GM23338 (cell line): ENCODE results near the gene CCDC97. TPM values are rescaled to one million over a fixed set of nuclear protein-coding genes. Genes with fewer than 3 reads are reported as not detected.

ENCODE experiments used
- ATAC-seq: fragments of 200-7000 bp; cut with Tn5 transposase; 3 replicates; pipeline ENCODE4 v1.9.1; 2020
- DNase-seq: peaks from one replicate; pipeline ENCODE4 v3.0.0-alpha.2; 2015; ENCODE audit warnings: low spot score
- H2AFZ ChIP-seq: fragments of 200-600 bp; sonication (generic); 2 replicates; pipeline ENCODE4 v1.8.0; 2016; ENCODE audit warnings: antibody characterized with exemption, mild to moderate bottlenecking, moderate library complexity
- H3F3A ChIP-seq: fragments of 200-600 bp; sonication (generic); replicated peaks from 2 replicates; pipeline ENCODE4 v1.8.0; 2017; ENCODE audit warnings: antibody characterized with exemption, mixed run types, low read depth
- H3K27ac ChIP-seq: fragments of 200-600 bp; sonication (generic); 2 replicates; pipeline ENCODE4 v1.6.1; 2016; ENCODE audit warnings: low read depth
- H3K27me3 ChIP-seq: fragments of 200-600 bp; sonication (generic); 2 replicates; pipeline ENCODE4 v1.8.0; 2016; ENCODE audit warnings: mild to moderate bottlenecking, mixed run types, moderate library complexity; ENCODE audit not compliant: insufficient read depth
- H3K36me3 ChIP-seq: fragments of 200-600 bp; sonication (generic); 2 replicates; pipeline ENCODE4 v1.8.0; 2016; ENCODE audit warnings: mild to moderate bottlenecking; ENCODE audit not compliant: insufficient read depth
- H3K4me1 ChIP-seq: fragments of 200-600 bp; sonication (generic); 2 replicates; pipeline ENCODE4 v1.8.0; 2016; ENCODE audit warnings: mild to moderate bottlenecking, moderate library complexity; ENCODE audit not compliant: insufficient read depth
- H3K4me2 ChIP-seq: fragments of 200-600 bp; sonication (generic); 2 replicates; pipeline ENCODE4 v1.7.1; 2017; ENCODE audit warnings: mixed run types
- H3K4me3 ChIP-seq: fragments of 200-600 bp; sonication (generic); 2 replicates; pipeline ENCODE4 v1.6.1; 2016; ENCODE audit warnings: mixed run types
- H3K79me2 ChIP-seq: fragments of 200-600 bp; sonication (generic); replicated peaks from 2 replicates; pipeline ENCODE4 v1.8.0; 2017; ENCODE audit warnings: mild to moderate bottlenecking; ENCODE audit not compliant: insufficient read depth
- H3K9me2 ChIP-seq: fragments of 200-600 bp; sonication (generic); 2 replicates; pipeline ENCODE4 v1.8.0; 2017; ENCODE audit not compliant: insufficient read depth
- H4K20me1 ChIP-seq: fragments of 200-600 bp; sonication (generic); replicated peaks from 2 replicates; pipeline ENCODE4 v1.8.0; 2017; ENCODE audit warnings: mild to moderate bottlenecking; ENCODE audit not compliant: insufficient read depth
- H3K27ac Mint-ChIP-seq: 2 replicates; pipeline ENCODE4 v1.8.0; 2020; ENCODE audit warnings: inconsistent platforms, mild to moderate bottlenecking, moderate library complexity, mixed read lengths
- H3K27me3 Mint-ChIP-seq: 3 replicates; pipeline ENCODE4 v1.8.0; 2022; ENCODE audit warnings: low read depth, mild to moderate bottlenecking, moderate library complexity, mixed read lengths, inconsistent platforms; ENCODE audit not compliant: insufficient read depth, poor library complexity
- H3K36me3 Mint-ChIP-seq: 3 replicates; pipeline ENCODE4 v1.8.0; 2021; ENCODE audit warnings: low read depth, mild to moderate bottlenecking, inconsistent platforms, moderate library complexity, mixed read lengths
- H3K4me1 Mint-ChIP-seq: 3 replicates; pipeline ENCODE4 v1.8.0; 2020; ENCODE audit warnings: mild to moderate bottlenecking, inconsistent platforms, mixed read lengths
- H3K4me3 Mint-ChIP-seq: 3 replicates; pipeline ENCODE4 v1.8.0; 2021; ENCODE audit warnings: moderate library complexity, mild to moderate bottlenecking, inconsistent platforms, mixed read lengths
- H3K9me3 Mint-ChIP-seq: 3 replicates; pipeline ENCODE4 v1.8.0; 2020; ENCODE audit warnings: moderate library complexity, mild to moderate bottlenecking, inconsistent platforms, mixed read lengths
- CTCF ChIP-seq, 2 experiments: fragments of 200-600 bp in 1 of 2; sonication (generic) in 1 of 2; conservative IDR thresholded peaks; 2 replicates each; pipeline versions ENCODE4 v1.5.1 to v1.6.1; 2016 to 2017; ENCODE audit warnings: antibody characterized with exemption in 2 of 2, low read depth in 2 of 2, mild to moderate bottlenecking in 2 of 2, moderate library complexity in 1 of 2
- EZH2 ChIP-seq: fragments of 200-600 bp; sonication (generic); IDR thresholded peaks from one replicate; pipeline ENCODE4 v1.8.0; 2017; ENCODE audit warnings: antibody characterized with exemption, mild to moderate bottlenecking, low read depth; ENCODE audit not compliant: unreplicated experiment
- JUNB ChIP-seq: IDR thresholded peaks from one replicate; pipeline ENCODE4 v1.6.1; 2016; ENCODE audit warnings: antibody characterized with exemption; ENCODE audit not compliant: unreplicated experiment
- NANOG ChIP-seq: IDR thresholded peaks from 2 replicates; pipeline ENCODE4 v1.6.1; 2016; ENCODE audit warnings: antibody characterized with exemption, borderline replicate concordance
- POLR2AphosphoS5 ChIP-seq: IDR thresholded peaks from 2 replicates; pipeline ENCODE4 v1.6.1; 2016; ENCODE audit warnings: antibody characterized with exemption, low read depth
- REST ChIP-seq: IDR thresholded peaks from one replicate; pipeline ENCODE4 v1.6.1; 2018; ENCODE audit warnings: antibody characterized with exemption; ENCODE audit not compliant: unreplicated experiment
- polyA plus RNA-seq: library from polyadenylated mRNA; unstranded; fragments of >200 nt; fragmentation: Nextera tagmentation; extraction: Ambion mirVana; gene quantifications from 2 replicates; pipeline ENCODE4 v1.2.1, GENCODE V29; 2016
- total RNA-seq: library from RNA; depleted of rRNA; stranded (reverse); fragments of >200 nt; shearing (Covaris generic); gene quantifications from 2 replicates; pipeline ENCODE4 v1.2.3, GENCODE V29; 2014

CCDC97 gene
- total and polyA plus RNA-seq, 2 experiments from 2014 or later: 8.0 to 11.0 TPM

- TF ChIP-seq CTCF (conservative IDR thresholded peaks at IDR 0.05; ENCODE audit: low read depth in 2 of 2): peak in 1 of 2 experiments; percentile 4; a peak in 2 of 4 replicates
- no peak for TF ChIP-seq EZH2
- Histone ChIP-seq H3F3A (peaks cover 6% of the 10 kb centered on the region; the same call in 1 of the 2 replicates), H3K4me1 (peaks cover 12% of the 10 kb centered on the region; the same call in 1 of the 2 replicates), H3K36me3 (no peaks in the 10 kb centered on the region), H4K20me1 (0 out of 2 replicates have a peak, but pooled peaks cover 3% of the 10 kb centered on the region), H3K27me3 (peaks cover 41% of the 10 kb centered on the region), H2AFZ (no peak overlapping the region), H3K79me2 (no peaks in the 10 kb centered on the region), H3K27ac (no peak overlapping the region), H3K4me2 (peak overlapping the region; percentile 98), H3K4me3 (peak overlapping the region; percentile 91), H3K9me2 (no peaks in the 10 kb centered on the region)
- Mint-ChIP-seq H3K4me1 (peaks cover 19% of the 10 kb centered on the region), H3K27ac (no peak overlapping the region), H3K9me3 (no peaks in the 10 kb centered on the region; the same call in 2 of the 3 replicates), H3K4me3 (peak overlapping the region; percentile 70), H3K27me3 (peaks cover 63% of the 10 kb centered on the region), H3K36me3 (no peaks in the 10 kb centered on the region; the same call in 2 of the 3 replicates)
- ATAC-seq: no peak
- no peak for DNase-seq
These were observed 44.5 kb downstream of the CCDC97 start for GRCh38 chr19:41354343-41354953.

DNA sequence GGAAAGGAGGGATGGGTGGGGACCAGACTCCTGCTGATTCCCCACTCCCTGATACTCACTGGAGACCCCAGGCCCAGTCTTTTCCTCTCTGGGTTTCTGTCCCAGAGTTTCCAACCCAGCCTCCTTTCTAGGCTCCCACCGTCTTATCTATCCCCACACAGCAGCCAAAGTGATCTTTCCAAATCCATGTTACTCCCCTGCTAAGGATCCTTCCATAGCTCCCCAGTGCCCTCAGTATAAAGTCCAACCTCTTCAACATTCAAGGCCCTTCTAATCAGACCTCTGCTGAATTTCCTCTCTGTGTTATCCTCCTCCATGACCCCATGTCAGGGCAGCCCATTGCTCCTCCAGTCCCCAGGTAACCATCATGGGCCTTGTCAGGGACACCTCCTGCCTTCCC lies 45.1 kb downstream of the CCDC97 start:
- DNase-seq: no peak
- Mint-ChIP-seq H3K27ac (no peak overlapping the region), H3K4me1 (peaks cover 19% of the 10 kb centered on the region), H3K9me3 (no peaks in the 10 kb centered on the region; the same call in 2 of the 3 replicates), H3K36me3 (no peaks in the 10 kb centered on the region; the same call in 2 of the 3 replicates), H3K4me3 (peak overlapping the region; percentile 38; the same call in 1 of the 3 replicates), H3K27me3 (peaks cover 59% of the 10 kb centered on the region)
- TF ChIP-seq CTCF (conservative IDR thresholded peaks at IDR 0.05; ENCODE audit: low read depth in 2 of 2): no peak
- no peak for TF ChIP-seq NANOG
- TF ChIP-seq REST: no peak
- no peak for TF ChIP-seq POLR2AphosphoS5
- TF ChIP-seq JUNB: no peak
- Histone ChIP-seq H3K4me2 (no peak overlapping the region), H3K79me2 (no peaks in the 10 kb centered on the region), H3K4me1 (peaks cover 12% of the 10 kb centered on the region; the same call in 1 of the 2 replicates), H3K4me3 (no peak overlapping the region), H3K9me2 (no peaks in the 10 kb centered on the region), H4K20me1 (0 out of 2 replicates have a peak, but pooled peaks cover 3% of the 10 kb centered on the region), H2AFZ (no peak overlapping the region), H3K27me3 (peaks cover 36% of the 10 kb centered on the region), H3F3A (peaks cover 6% of the 10 kb centered on the region; the same call in 1 of the 2 replicates), H3K36me3 (no peaks in the 10 kb centered on the region), H3K27ac (no peak overlapping the region)
- ATAC-seq: no peak
